Activated CD4-positive, alpha-beta T cell treated with anti-CD3 and anti-CD28 coated beads, Interleukin-2, amount 50 U/mL, for 4 hours (primary cell): ENCODE results near the gene ADPRH.
"Not testable (repeated sequence)": the region's sequence is repeated elsewhere in the genome, so short reads cannot be mapped to it uniquely, and the experiment has no call there.

ENCODE experiments used
- DNase-seq, 2 experiments: peaks; one replicate each; pipeline ENCODE4 v3.0.0-alpha.2; 2020

The ADPRH gene

DNA sequence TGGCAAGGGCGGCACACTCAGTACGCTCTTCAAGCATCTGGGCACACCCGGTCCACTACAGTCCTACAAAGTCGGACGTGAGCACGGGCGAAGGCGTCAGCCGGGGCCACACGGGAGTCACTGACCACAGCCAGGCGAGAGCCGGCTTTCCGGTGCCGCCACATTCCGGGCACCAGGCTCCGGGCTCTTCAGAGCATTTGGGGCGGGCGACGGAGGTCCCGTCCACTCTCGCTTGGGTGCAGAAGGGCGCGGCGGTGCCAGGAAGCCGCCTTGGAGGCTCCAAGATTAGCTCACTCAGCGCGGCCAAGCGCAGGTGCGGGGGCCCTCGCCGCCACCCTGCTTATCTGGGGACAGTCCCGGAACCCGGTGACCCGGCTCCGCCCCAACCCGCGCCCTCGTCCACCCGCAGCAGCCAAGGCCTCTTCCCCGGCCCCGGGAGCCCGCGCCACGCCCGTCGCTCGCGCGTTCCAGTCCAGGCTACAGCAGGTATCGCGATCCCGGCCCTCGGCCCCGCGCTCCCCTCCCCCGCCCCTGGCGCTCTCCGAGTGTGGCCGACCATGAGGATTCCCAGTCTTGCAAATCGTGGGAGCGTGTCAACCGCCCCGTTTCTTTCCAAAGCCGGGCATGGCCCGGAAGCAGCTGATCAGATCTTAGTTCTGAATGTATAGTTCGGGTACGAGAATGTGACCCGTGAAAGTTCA, at the start of gene ADPRH:
ADPRH (plus strand) TSS at position 127 of the 701 bp plus-strand sequence. CDS start 2,678 bp downstream, outside the sequence.
- DNase-seq, result peak; percentile 20 to 37

DNA sequence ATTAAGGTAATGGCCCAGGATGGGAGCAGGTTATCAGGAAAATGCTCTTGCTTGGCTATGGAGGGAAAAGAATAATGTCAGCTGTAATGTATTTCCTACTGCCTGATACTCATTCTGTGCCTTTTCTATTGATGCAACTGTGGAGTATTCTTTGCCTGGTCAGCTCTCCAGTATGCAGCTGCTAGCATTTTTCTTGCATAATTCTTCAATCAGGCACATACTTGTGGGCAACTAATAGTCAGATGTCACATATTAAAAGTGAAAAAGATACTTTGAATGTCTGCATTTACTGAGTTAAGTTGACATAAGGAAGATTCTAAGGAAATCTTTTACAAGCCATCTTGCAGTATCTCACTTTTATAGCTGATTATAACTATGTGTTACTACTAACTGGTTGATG, 49.4 kb upstream of the ADPRH start:
- DNase-seq, result no peak

DNA sequence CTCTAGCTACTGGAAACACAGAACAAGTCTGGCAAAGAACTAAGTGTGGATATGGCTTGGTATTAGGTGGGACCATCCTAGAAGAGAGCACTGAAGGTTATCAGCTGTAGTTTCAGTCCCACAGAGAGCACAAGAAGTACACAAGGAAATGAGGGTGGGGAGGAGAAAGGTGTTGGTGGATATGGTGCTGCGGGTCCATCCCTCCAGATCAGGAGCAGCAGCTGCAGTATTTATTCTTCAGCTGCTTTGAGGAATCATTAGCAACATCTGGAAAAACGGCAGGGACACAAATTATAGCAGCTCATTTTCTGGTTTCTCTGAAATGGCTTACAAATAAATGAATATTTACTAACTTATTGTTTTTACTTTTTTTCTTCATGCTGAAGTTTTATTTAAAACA, 48.8 kb upstream of the ADPRH start:
- no peak for DNase-seq

DNA sequence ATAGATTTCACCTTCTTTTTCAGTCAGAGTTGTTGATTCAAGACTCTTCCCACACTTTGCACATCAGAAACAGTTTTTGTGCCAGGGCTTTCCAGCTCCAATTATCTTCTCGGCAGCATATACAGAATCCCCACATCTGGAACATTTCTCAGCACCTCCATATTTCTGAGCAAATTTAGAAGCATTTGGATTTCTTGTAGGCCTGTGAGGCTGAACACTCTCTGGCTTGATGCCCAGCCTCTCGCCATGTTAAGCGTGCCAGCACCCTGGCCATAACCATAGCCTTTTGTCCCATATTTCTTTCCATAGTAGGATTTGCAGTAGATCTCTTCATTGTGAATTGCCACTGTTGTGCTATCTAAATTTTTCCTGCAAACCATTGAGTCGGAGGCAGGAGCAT, 48.1 kb upstream of the ADPRH start:
- no peak for DNase-seq

DNA sequence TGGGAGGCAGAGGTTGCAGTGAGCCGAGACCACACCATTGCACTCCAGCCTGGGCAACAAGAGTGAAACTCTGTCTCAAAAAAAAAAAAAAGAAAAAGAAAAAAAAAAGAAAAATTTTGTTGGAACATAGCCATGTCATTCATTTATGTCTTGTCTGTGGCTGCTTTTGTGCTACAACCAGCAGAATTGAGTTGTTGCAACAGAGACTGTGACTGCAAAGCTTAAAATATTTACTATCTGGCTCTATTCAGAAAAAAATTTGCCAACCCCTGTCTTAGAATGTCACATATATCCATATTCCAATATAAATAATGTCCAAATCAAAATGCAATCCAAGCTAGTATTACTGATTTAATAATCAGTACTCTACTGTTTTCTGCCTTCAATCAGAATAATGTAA, 45.0 kb upstream of the ADPRH start:
- no peak for DNase-seq

DNA sequence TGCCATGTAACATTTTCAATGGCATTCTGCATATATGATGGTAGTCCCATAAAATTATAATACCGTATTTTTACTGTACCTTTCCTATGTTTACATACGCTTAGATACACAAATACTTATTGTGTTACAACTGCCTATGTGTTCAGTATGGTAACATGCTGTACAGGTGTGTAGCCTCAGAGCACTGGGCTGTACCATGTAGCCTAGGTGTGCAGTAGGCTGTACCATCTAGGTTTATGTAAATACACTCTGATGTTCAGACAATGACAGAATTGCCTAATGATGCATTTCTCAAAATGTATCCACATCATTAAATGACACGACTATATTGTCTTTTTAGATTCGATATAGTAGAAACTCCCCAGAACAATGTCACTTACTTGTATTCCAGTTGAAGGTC, 42.5 kb upstream of the ADPRH start:
- DNase-seq, result no peak

DNA sequence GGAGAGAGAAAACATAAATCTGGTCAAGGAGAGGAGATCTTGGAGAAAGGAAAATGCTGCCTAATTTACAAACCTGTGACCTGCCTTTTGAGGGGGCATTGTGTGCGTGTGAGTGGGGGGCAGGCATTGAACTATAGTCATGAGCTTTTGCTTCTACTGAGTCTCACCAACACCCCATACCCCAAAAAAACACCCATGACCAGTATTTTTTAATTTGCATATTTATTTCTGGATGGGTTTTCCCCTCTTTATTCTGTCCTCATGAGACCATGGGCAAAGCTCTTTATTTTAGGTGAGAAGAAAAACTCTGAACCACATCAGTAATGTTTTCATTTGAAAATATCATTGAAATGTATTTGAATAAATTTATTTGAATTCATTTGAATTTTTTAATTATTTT, 40.5 kb upstream of the ADPRH start:
- no peak for DNase-seq

DNA sequence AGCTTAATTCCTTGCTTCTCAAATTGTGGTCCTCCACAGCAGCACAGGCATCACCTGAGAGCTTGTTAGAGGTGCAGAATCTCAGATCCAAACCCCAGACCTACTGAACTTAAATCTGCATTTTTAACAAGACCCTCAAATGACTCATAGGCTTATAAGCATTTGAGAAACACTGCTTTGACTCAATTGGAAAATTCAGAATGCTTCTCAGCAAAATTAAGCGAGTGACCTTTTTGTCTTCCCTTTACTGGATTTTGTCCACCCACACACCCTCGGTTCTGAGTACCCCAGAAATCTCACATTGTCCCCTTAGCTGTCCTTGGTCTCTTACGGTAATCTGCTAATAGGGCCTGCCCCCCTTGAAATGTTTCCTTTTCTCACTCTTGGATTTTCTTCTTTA, 37.7 kb upstream of the ADPRH start:
- DNase-seq, result no peak

DNA sequence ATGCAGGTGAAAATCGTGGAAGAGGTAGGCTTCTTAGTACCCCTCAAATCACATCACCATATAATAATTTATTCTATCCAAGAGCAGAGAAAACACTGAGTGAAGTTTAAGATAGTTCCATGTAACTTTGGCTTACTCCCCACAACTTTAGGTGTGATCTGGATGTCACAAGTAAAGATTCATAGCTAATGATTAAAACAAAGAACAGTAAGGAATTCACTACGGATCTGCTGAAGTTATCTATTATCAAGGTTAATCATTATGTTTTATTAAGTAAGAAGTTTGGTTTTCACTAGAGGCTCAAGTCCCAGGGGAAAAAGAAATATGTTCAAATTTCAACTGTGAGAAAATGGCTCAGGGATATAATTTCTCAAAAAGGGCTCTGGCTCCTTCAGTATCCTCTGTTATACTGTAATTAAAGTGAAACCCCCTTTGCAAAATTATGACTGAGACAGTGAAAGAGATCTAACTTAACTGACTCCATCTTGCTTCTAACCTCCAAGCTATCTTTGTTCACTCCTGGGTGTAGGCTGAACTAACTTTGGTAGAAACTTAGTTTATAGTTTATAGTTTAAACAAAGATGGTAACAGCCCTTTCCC, 37.0 kb upstream of the ADPRH start:
- DNase-seq, result no peak

DNA sequence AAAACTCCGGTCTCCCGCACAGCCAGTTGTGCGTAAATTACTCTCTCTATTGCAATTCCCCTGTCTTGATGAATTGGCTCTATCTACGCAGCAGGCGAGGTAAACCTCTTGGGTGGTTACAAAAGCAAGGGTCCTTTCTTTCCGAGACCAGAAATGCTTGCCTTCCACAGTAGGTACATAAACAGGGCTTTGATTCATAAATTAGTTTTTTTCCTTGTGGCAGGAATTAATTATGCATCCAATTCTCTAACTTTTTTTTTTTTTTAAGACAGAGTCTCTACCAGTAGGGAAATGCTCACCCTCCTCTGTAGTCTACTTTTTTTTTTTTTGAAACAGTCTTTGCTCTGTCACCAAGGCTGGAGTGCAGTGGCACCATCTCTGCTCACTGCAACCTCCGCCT, 36.1 kb upstream of the ADPRH start:
- no peak for DNase-seq

DNA sequence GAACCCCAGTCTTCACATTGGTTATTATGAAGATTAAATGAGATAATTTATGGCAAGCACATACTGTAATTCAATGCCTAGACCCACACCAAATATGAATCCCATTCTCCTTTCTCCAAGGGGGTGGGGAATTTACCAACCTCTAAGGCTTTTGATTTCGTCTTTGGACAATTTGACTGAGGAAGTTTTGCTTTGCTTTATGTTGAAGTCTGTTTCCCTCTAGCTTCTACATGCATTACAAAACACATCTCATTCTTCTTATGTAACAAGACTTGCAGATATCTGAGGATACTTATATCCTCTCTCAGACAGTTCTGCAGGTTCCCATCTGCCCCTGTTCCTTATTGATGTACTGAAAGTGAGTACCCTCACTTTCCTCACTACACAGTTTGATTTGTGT, 32.1 kb upstream of the ADPRH start:
- DNase-seq, result no peak

DNA sequence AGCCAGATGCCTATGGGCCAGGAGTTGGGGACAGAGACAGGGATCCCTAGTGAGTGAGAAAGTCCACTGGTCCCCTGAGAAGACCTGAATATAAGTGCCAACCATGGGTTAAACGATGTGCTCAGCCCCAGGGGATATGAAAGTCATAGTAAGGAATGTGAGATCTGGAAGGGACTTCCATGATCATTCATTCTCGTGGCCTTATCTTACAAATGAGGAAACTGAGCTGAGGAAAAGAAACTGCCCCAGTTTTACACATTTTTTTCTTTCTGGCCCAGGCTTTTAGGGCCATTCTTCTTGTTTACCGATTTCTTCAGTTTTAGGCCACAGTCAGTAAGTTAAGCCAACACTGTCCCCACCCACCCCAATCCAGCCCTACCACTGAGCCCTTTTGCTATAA, 31.0 kb upstream of the ADPRH start:
- no peak for DNase-seq

DNA sequence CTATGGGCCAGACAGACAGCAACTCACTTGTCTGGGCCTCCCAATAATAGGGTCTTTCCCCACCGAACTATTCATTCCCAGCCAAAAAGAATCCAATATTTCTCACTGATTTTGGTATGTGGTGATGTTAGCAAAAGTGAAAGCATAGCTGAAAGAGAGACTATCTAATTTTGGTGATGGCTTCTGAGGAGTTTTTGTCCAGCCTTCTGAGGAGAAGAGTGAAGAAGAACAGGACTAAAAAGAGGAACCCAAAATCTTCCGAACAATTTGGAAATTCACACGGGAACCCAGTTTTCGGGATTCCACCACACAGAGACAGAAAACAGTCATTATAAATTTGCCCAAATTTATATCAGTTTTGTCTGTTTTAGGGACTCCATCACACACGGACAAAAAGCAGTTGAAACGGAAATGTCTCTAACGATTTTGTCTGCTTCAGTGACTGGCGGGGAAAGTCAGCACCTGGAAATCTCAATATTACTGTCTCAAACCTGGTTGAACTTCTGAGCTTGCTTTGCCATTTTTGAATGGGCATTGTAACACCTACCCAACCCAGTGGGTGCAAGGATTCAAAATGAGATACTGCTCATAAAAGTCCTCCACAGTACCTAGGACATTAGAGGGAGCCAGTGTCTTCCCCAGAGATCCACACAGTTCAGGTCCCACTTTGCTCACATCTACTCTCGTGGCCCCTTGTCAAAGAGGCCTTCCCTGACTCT, 28.9 kb upstream of the ADPRH start:
- DNase-seq, result no peak

DNA sequence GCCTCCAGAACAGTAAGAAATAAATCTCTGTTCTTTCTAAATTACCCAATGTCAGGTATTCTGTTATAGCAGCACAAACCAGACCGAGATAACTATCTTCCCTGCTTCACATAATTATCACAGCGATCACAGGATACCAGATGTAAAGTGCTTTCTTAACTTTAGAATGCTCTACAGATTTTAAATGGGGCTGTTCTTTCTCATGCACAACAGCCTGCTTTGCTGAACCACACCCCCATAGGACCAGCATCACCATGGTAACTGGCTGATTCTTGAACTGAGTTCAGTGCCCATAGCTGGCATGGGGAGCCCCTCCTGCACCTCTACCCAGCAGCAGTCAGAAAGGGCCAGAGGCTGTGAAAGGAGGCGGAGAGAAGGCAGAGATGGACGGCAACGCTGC, 27.7 kb upstream of the ADPRH start:
- no peak for DNase-seq

DNA sequence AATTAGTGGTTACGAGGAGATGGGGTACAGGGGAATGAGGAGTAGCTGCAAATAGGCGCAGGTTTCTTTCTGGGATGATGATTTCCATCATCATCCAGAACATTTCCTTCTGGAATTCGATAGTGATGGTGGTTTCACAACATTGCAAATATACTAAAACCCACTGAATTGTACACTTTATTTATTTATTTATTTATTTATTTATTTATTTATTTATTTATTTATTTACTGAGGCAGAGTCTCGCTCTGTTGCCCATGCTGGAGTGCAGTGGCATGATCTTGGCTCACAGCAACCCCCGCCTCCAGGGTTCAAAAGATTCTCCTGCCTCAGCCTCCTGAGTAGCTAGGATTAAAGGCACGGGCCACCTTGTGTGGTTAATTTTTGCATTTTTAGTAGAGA, 26.4 kb upstream of the ADPRH start:
- not testable (repeated sequence) for DNase-seq

DNA sequence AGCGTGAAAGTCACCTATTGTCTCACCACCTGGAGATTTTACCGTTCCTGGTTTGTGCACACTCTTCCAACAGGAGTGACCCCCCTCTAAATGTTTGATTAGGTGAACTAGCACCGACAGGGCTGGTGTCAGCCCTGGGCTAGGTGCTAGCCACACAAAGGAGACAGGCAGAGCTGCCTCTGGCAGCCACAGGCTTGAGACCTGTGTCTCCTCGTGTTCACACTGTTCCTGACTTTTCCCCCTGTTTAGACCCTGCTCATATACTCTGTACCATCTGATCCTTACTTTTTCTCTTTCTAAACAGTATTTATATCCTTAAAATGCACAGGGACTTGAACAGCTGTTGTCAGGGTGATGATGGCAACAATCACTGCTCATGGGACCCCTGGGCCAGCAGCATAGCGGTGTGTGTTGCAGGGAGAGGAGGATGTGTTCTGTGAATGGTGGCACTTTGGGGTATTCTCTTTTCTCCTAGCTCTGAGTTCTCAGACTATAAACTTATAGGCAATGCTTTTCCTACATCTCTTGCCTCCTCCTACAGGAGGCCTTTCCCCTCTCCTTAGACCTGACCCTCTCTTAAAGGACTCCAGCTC, 25.4 kb upstream of the ADPRH start:
- no peak for DNase-seq

DNA sequence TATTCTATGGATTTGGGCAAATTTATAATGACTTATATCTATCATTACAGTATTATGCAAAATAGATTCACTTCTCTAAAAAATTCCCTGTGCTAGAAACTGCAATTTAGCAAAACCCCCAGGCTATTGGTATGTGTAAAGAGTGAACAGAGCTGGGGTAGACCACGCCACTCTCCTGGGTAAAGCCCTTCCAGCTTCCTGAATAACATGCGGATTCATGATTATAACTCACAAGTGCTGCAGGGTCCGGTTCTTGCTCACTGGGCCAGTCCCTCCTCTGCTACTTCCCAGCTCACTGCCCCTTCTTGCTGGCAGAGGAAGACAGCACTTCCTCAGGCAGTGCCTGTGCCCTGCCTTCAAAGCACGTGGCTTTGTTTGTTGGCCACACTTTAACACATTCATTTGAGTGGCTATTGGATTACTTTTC, 24.0 kb upstream of the ADPRH start:
- no peak for DNase-seq

DNA sequence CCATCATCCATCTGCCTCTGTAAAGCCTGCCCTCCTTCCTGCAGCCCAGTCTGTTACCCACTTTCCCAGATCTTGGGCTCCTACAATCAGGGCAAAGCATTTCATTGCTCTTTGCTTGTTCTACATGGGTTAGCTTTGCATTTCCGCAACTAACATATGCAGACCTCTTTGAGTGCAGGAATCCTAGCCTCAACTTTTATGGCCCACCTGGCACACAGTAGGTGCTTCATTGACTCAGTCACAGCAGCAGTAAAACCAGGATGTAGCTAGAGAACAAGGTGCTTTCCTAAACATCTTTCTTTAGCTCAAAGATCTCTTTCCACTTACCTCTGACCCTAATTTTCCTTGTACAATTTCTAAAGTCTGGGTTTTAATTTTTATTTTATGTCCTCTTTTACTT, 23.4 kb upstream of the ADPRH start:
- DNase-seq, result no peak

DNA sequence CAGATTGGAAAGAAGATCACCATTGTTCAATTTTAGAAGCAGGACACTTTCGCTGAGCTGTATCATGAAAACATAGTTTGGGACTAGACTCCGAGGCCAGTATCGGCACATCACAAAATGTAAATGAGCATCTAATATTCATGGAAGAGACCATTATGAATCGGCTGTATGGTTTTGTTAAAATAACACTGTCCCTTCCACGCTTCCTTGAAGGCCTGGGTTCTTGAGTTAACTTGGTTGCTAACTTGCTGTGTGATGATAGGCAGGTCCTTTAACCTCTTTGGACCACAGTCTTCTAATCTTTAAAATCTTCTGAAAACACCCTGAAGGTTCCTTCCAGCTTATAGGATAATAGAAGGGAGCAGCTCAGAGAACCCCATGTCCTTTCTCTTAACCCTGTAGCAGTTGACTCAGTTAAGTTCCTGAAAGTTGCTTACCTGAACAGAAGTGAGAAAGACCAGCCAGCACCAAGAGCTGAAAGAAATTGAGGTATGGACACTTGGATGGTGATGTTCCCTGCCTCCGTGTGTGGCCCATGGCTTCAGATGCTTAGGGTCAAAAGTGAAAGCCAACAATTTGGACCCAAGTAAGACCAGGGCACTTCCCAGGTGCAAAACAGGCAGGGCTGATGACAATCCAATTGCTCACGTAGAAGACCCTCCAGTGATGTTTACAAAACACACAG, 22.0 kb upstream of the ADPRH start:
- no peak for DNase-seq

DNA sequence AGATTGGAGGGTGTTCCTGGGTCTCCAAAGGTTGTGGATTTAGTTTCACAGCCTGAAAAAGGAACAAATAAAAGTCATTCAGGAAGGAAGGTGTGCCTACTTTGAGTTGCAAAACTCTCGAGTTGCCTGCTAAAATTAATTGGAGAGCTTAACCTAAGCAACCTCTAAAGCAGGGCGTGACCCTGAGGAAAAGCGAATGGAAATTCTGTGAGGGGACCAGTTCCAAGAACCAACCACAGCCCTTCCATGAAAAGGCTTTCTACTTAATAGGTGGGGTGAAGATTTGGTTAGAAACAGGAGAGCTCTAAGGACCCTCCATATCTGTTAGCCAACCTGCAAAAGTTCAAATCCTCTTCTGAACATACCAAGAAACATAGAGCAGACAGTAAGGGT, 21.4 kb upstream of the ADPRH start:
- DNase-seq, result no peak

DNA sequence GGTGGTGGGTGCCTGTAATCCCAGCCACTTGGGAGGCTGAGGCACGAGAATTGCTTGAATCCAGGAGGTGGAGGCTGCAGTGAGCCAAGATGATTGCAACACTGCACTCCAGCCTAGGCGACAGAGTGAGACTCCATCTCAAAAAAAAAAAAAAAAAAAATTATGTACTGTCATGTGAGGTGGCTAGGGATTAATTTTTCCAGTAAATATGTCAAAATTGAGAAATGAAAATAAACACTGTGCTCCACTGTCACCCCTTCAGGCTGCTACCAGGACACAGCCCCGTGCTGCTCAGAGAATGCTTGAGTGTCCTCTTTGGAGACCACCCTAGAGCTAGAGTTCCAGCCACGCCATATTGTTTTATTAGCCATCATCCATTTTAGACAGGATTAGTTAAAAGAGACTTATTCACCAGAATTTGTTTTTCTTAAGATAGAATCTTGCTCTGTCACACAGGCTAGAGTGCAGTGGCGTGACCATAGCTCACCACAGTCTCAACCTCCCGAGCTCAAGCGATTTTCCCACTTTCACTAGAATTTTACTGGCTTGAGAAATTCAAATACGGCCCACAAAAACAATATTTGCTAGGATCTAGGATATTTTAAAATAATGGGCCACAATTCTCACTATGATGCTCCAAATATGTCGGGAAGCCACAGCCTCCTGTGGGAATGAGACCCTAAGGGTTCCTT, 20.5 kb upstream of the ADPRH start:
- no peak for DNase-seq

DNA sequence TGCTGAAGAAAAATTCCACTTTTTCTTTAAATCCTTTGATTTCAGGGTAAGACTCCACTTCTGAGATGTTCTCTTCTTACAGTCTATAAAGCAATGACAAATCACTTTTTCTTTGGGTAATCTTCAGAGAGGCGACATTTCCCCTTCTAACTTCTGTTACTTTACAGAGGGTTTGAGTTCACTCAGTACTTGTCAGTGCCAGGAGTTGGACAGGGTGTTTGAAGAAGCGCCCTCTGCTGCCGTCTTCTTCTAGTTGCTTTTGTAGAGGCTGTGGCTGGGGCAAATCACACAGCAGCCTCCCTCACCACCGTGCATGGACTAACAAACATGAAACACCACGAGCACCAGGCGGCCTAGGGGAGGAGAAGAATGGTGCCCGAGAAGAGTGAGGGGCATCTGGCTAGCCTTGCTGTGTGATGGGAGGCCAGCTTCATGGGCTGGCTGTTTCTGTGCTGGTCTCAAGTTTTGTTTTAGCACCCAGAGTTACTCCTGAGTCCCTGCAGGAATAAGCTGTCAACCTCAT, 19.8 kb upstream of the ADPRH start, which contains the start of gene CD80:
CD80 (minus strand) TSS at position 174 of the 523 bp plus-strand sequence. CDS start 1,886 bp downstream, outside the sequence.
- DNase-seq, result peak; percentile 48 to 49
